HepG2 (cell line): ENCODE measurements around the gene RAB3C.

ENCODE experiments used
- AHR ChIP-seq: IDR thresholded peaks from 2 replicates; pipeline ENCODE4 v1.6.1; 2018; ENCODE audit warnings: missing genetic modification reagents, missing compliant biosample characterization
- POLR2A ChIP-seq, 2 experiments: IDR thresholded peaks; 2 replicates each; pipeline ENCODE4 v1.6.1; 2011; ENCODE audit warnings: low read depth in 2 of 2, low read length in 2 of 2, mild to moderate bottlenecking in 1 of 2, moderate library complexity in 1 of 2; ENCODE audit not compliant: insufficient read depth in 1 of 2
- SIN3A ChIP-seq: IDR thresholded peaks from 2 replicates; pipeline ENCODE4 v1.6.1; 2011; ENCODE audit warnings: low read depth, mild to moderate bottlenecking, control low read depth, low read length, borderline replicate concordance

GRCh38 chr5:58753446-58753845, 170.6 kb downstream of the RAB3C start:
- TF ChIP-seq SIN3A (no peak), POLR2A (IDR thresholded peaks at IDR 0.05; ENCODE audit: insufficient read depth in 1 of 2, low read depth in 2 of 2, low read length in 2 of 2) (no peak), AHR (CRISPR knock-in tag) (no peak)
